Neural cell (in vitro differentiated cells): ENCODE measurements around the gene FAXC. TPM values are rescaled to one million over a fixed set of nuclear protein-coding genes. Genes with fewer than 3 reads are reported as not detected.

Source experiments
- H2AFZ ChIP-seq: fragments of 200-600, 300-800 bp; sonication (generic), shearing (Covaris generic); 2 replicates; pipeline ENCODE4 v1.6.0; 2014; ENCODE audit warnings: low read depth, mild to moderate bottlenecking, antibody characterized with exemption, low read length, moderate library complexity
- H3F3A ChIP-seq: fragments of 200-600 bp; shearing (Covaris generic); 2 replicates; pipeline ENCODE4 v1.6.1; 2016; ENCODE audit warnings: mild to moderate bottlenecking, moderate library complexity, mixed read lengths, antibody characterized with exemption, low read length; ENCODE audit not compliant: insufficient read depth, poor library complexity, severe bottlenecking
- H3K27ac ChIP-seq: fragments of 200-600, 300-800 bp; sonication (generic), shearing (Covaris generic); 2 replicates; pipeline ENCODE4 v1.5.1; 2014; ENCODE audit warnings: mild to moderate bottlenecking, low read length, moderate library complexity
- H3K27me3 ChIP-seq: fragments of 300-800, 200-600 bp; sonication (generic), shearing (Covaris generic); 2 replicates; pipeline ENCODE4 v1.6.0; 2014; ENCODE audit warnings: mild to moderate bottlenecking, low read depth, low read length, moderate library complexity; ENCODE audit not compliant: insufficient read depth
- H3K36me3 ChIP-seq: fragments of 300-800, 200-600 bp; sonication (generic), shearing (Covaris generic); 2 replicates; pipeline ENCODE4 v1.5.1; 2014; ENCODE audit warnings: mild to moderate bottlenecking, antibody characterized with exemption, low read length, moderate library complexity; ENCODE audit not compliant: insufficient read depth
- H3K4me2 ChIP-seq: fragments of 300-800, 200-600 bp; sonication (generic), shearing (Covaris generic); 2 replicates; pipeline ENCODE4 v1.6.0; 2014; ENCODE audit warnings: mild to moderate bottlenecking, low read length
- H3K4me3 ChIP-seq: fragments of 300-800, 200-600 bp; sonication (generic), shearing (Covaris generic); 2 replicates; pipeline ENCODE4 v1.5.1; 2014; ENCODE audit warnings: mild to moderate bottlenecking, low read length, moderate library complexity
- H3K79me2 ChIP-seq: fragments of 200-600 bp; shearing (Covaris generic); replicated peaks from 2 replicates; pipeline ENCODE4 v1.6.0; 2014; ENCODE audit warnings: mild to moderate bottlenecking, low read length, moderate library complexity; ENCODE audit not compliant: insufficient read depth
- H3K9ac ChIP-seq: fragments of 300-800, 200-600 bp; sonication (generic), shearing (Covaris generic); 2 replicates; pipeline ENCODE4 v1.6.1; 2016; ENCODE audit warnings: mild to moderate bottlenecking, low read length, mixed read lengths
- H3K9me2 ChIP-seq: fragments of 200-600 bp; shearing (Covaris generic); 2 replicates; pipeline ENCODE4 v1.6.1; 2016; ENCODE audit warnings: mild to moderate bottlenecking, low read length, mixed read lengths; ENCODE audit not compliant: insufficient read depth
- H3K9me3 ChIP-seq: fragments of 200-600, 300-800 bp; sonication (generic), shearing (Covaris generic); 2 replicates; pipeline ENCODE4 v1.6.1; 2016; ENCODE audit warnings: mild to moderate bottlenecking, mixed run types, low read length, moderate library complexity, mixed read lengths
- H4K20me1 ChIP-seq: fragments of 200-600 bp; shearing (Covaris generic); 2 replicates; pipeline ENCODE4 v1.6.1; 2016; ENCODE audit warnings: mild to moderate bottlenecking, mixed run types; ENCODE audit not compliant: insufficient read depth
- CTCF ChIP-seq: fragments of 450-650 bp; IDR thresholded peaks from 2 replicates; pipeline ENCODE4 v1.5.1; 2014; ENCODE audit warnings: antibody characterized with exemption, mild to moderate bottlenecking, moderate library complexity; ENCODE audit not compliant: poor library complexity, severe bottlenecking
- EP300 ChIP-seq: fragments of 450-650 bp; conservative IDR thresholded peaks from 2 replicates; pipeline ENCODE4 v1.6.1; 2014; ENCODE audit warnings: antibody characterized with exemption, mild to moderate bottlenecking, moderate library complexity; ENCODE audit not compliant: poor library complexity, severe bottlenecking
- EZH2 ChIP-seq: fragments of 200-600, 300-800 bp; shearing (Covaris generic), sonication (generic); IDR thresholded peaks from 2 replicates; pipeline ENCODE4 v1.6.1; 2014; ENCODE audit warnings: antibody characterized with exemption, low read length, borderline replicate concordance, mild to moderate bottlenecking; ENCODE audit not compliant: insufficient read depth, poor library complexity, severe bottlenecking
- MXI1 ChIP-seq: fragments of 450-650 bp; conservative IDR thresholded peaks from 2 replicates; pipeline ENCODE4 v1.6.1; 2014; ENCODE audit warnings: antibody characterized with exemption, mild to moderate bottlenecking; ENCODE audit not compliant: poor library complexity, severe bottlenecking
- POLR2AphosphoS5 ChIP-seq: IDR thresholded peaks from 2 replicates; pipeline ENCODE4 v1.6.1; 2012
- RAD21 ChIP-seq: fragments of 450-650 bp; conservative IDR thresholded peaks from 2 replicates; pipeline ENCODE4 v1.6.1; 2014; ENCODE audit warnings: antibody characterized with exemption, mild to moderate bottlenecking, moderate library complexity
- REST ChIP-seq: IDR thresholded peaks from 2 replicates; pipeline ENCODE4 v1.6.1; 2012; ENCODE audit warnings: borderline replicate concordance
- SMC3 ChIP-seq: fragments of 450-650 bp; conservative IDR thresholded peaks from 2 replicates; pipeline ENCODE4 v1.6.1; 2014; ENCODE audit warnings: antibody characterized with exemption, mild to moderate bottlenecking, moderate library complexity; ENCODE audit not compliant: poor library complexity
- TAF1 ChIP-seq: IDR thresholded peaks from 2 replicates; pipeline ENCODE4 v1.6.1; 2012; ENCODE audit warnings: low read depth
- polyA plus RNA-seq: library from polyadenylated mRNA; depleted of rRNA; stranded (reverse); fragments of >200 nt; gene quantifications from 2 replicates; pipeline ENCODE4 v1.2.3, GENCODE V29; 2014

Gene FAXC
- polyA plus RNA-seq, 1 donor from 2014 or later = 106 TPM

GRCh38 chr6:99232056-99232455 is 117.4 kb downstream of the FAXC start:
- H3K4me2 ChIP-seq = no peak overlapping the region
- no peak for TF ChIP-seq EP300
- TF ChIP-seq MXI1 = no peak
- TF ChIP-seq SMC3 = no peak
- TF ChIP-seq POLR2AphosphoS5 = no peak
- TF ChIP-seq CTCF = no peak
- no peak for TF ChIP-seq REST
- TF ChIP-seq RAD21 = no peak
- no peak for TF ChIP-seq TAF1
- no peak for TF ChIP-seq EZH2
- no peak overlapping the region for H3K4me3 ChIP-seq
- H3K36me3 ChIP-seq = no peaks in the 10 kb centered on the region
- no peaks in the 10 kb centered on the region for H4K20me1 ChIP-seq
- no peaks in the 10 kb centered on the region for H3K9me2 ChIP-seq
- no peak overlapping the region for H3K27ac ChIP-seq
- H3K79me2 ChIP-seq = no peaks in the 10 kb centered on the region
- H2AFZ ChIP-seq = no peak overlapping the region
- no peak overlapping the region for H3K9ac ChIP-seq
- no peaks in the 10 kb centered on the region for H3K9me3 ChIP-seq
- no peaks in the 10 kb centered on the region for H3K27me3 ChIP-seq
- no peaks in the 10 kb centered on the region for H3F3A ChIP-seq

GRCh38 chr6:99225172-99225571 is 124.3 kb downstream of the FAXC start:
- Histone ChIP-seq H4K20me1 (no peaks in the 10 kb centered on the region), H3K9me3 (no peaks in the 10 kb centered on the region), H3F3A (no peaks in the 10 kb centered on the region), H3K27me3 (no peaks in the 10 kb centered on the region), H3K9me2 (no peaks in the 10 kb centered on the region), H3K4me3 (no peak overlapping the region), H3K36me3 (no peaks in the 10 kb centered on the region), H3K9ac (no peak overlapping the region), H3K79me2 (no peaks in the 10 kb centered on the region), H3K27ac (no peak overlapping the region), H3K4me2 (no peak overlapping the region), H2AFZ (no peak overlapping the region)
- no peak for TF ChIP-seq EP300
- no peak for TF ChIP-seq RAD21
- no peak for TF ChIP-seq SMC3
- TF ChIP-seq POLR2AphosphoS5 = no peak
- no peak for TF ChIP-seq TAF1
- no peak for TF ChIP-seq EZH2
- TF ChIP-seq REST = no peak
- no peak for TF ChIP-seq CTCF
- no peak for TF ChIP-seq MXI1
